HEK293 (cell line): ENCODE measurements around the gene BTRC.
A peak's percentile ranks its signal among the peaks of the same experiment; 100 is the strongest.

Source experiments
- CTCF ChIA-PET: fragments of 350-600 bp; formaldehyde crosslinking; extraction: SDS; loops from one replicate; lab custom pipeline; 2021; ENCODE audit warnings: antibody characterized with exemption; lab: Yijun Ruan, JAX
- POLR2A ChIA-PET: fragments of 300-600 bp; formaldehyde crosslinking; extraction: SDS; loops from one replicate; lab custom pipeline; 2020; ENCODE audit warnings: antibody characterized with exemption, inconsistent platforms; lab: Yijun Ruan, JAX
- H3K27ac ChIP-seq: fragments of 200-500 bp; sonication (Bioruptor generic); 2 replicates; pipeline ENCODE4 v1.5.1; 2014; ENCODE audit warnings: low read depth, low read length, control low read depth, inconsistent platforms; ENCODE audit errors: extremely low read depth
- H3K36me3 ChIP-seq, 2 experiments: fragments of 200-500 bp in 1 of 2; sonication (Bioruptor generic) in 1 of 2; 1 replicate in 1 of 2; 2 replicates in 1 of 2; pipeline ENCODE4 v1.5.1; 2014 to 2017; ENCODE audit warnings: inconsistent platforms in 2 of 2, low read length in 2 of 2; ENCODE audit not compliant: control insufficient read depth in 2 of 2, insufficient read depth in 1 of 2
- H3K4me1 ChIP-seq: fragments of 200-500 bp; sonication (Bioruptor generic); 2 replicates; pipeline ENCODE4 v1.5.1; 2014; ENCODE audit warnings: mild to moderate bottlenecking, low read length, inconsistent platforms; ENCODE audit not compliant: control insufficient read depth, insufficient read depth
- H3K4me3 ChIP-seq: 2 replicates; pipeline ENCODE4 v1.5.1; 2011; ENCODE audit warnings: low read depth, mild to moderate bottlenecking, control low read depth, low read length, moderate library complexity
- H3K9me3 ChIP-seq: fragments of 200-500 bp; sonication (Bioruptor generic); 2 replicates; pipeline ENCODE4 v1.5.1; 2014; ENCODE audit warnings: low read depth, low read length, inconsistent platforms; ENCODE audit not compliant: control insufficient read depth, insufficient read depth
- ATF2 ChIP-seq: fragments of 450-650 bp; formaldehyde crosslinking; IDR thresholded peaks from 2 replicates; pipeline ENCODE4 v1.5.1; 2016; ENCODE audit warnings: missing biosample characterization, missing genetic modification characterization, low read depth
- PRDM4 ChIP-seq: fragments of 450-650 bp; formaldehyde crosslinking; IDR thresholded peaks from 2 replicates; pipeline ENCODE4 v1.5.1; 2017; ENCODE audit warnings: missing biosample characterization, missing genetic modification characterization
- PRDM6 ChIP-seq: fragments of 450-650 bp; formaldehyde crosslinking; IDR thresholded peaks from 2 replicates; pipeline ENCODE4 v1.5.1; 2017; ENCODE audit warnings: missing biosample characterization, missing genetic modification characterization
- SCRT1 ChIP-seq: fragments of 450-650 bp; formaldehyde crosslinking; IDR thresholded peaks from 2 replicates; pipeline ENCODE4 v1.5.1; 2016; ENCODE audit warnings: missing biosample characterization, missing genetic modification characterization, borderline replicate concordance
- SCRT2 ChIP-seq: fragments of 450-650 bp; formaldehyde crosslinking; IDR thresholded peaks from 2 replicates; pipeline ENCODE4 v1.5.1; 2016; ENCODE audit warnings: missing biosample characterization, missing genetic modification characterization
- TRIM28 ChIP-seq: IDR thresholded peaks from 2 replicates; pipeline ENCODE4 v1.6.1; 2011; ENCODE audit warnings: low read length, control low read depth, borderline replicate concordance
- ZNF121 ChIP-seq: fragments of 450-650 bp; formaldehyde crosslinking; IDR thresholded peaks from 2 replicates; pipeline ENCODE4 v1.5.1; 2016; ENCODE audit warnings: missing biosample characterization, missing genetic modification characterization
- ZNF140 ChIP-seq: fragments of 450-650 bp; formaldehyde crosslinking; IDR thresholded peaks from 2 replicates; pipeline ENCODE4 v1.5.1; 2016; ENCODE audit warnings: missing biosample characterization, missing genetic modification characterization
- ZNF184 ChIP-seq: fragments of 450-650 bp; IDR thresholded peaks from 2 replicates; pipeline ENCODE4 v1.5.1; 2018; ENCODE audit warnings: missing biosample characterization, mild to moderate bottlenecking, missing genetic modification characterization
- ZNF280C ChIP-seq: fragments of 450-650 bp; formaldehyde crosslinking; IDR thresholded peaks from 2 replicates; pipeline ENCODE4 v1.5.1; 2016; ENCODE audit warnings: missing biosample characterization, missing genetic modification characterization
- ZNF350 ChIP-seq: fragments of 450-650 bp; formaldehyde crosslinking; IDR thresholded peaks from 2 replicates; pipeline ENCODE4 v1.5.0; 2017; ENCODE audit warnings: missing biosample characterization, mild to moderate bottlenecking, missing genetic modification characterization
- ZNF548 ChIP-seq: fragments of 450-650 bp; formaldehyde crosslinking; IDR thresholded peaks from 2 replicates; pipeline ENCODE4 v1.5.1; 2016; ENCODE audit warnings: missing biosample characterization, missing genetic modification characterization
- ZNF600 ChIP-seq: fragments of 450-650 bp; formaldehyde crosslinking; IDR thresholded peaks from 2 replicates; pipeline ENCODE4 v1.5.1; 2016; ENCODE audit warnings: missing biosample characterization, missing genetic modification characterization

Gene BTRC

GRCh38 chr10:101380353-101381017 is 26.5 kb downstream of the BTRC start:
- Histone ChIP-seq H3K4me1 (peaks cover 17% of the 10 kb centered on the region), H3K4me3 (no peak overlapping the region), H3K36me3 (no peaks in the 10 kb centered on the region), H3K27ac (no peak overlapping the region), H3K9me3 (no peaks in the 10 kb centered on the region)
- ChIA-PET CTCF (interaction anchor here (0.9 to 1.3 kb wide), 2 partner anchors 23 to 93 kb away, joined by 3 read pairs; no protein-coding TSS in a partner anchor), POLR2A (no interaction called here)
- TF ChIP-seq SCRT2 (tag by site-specific recombination) (peak; percentile 96), ZNF121 (tag by site-specific recombination) (no peak), SCRT1 (peak; percentile 90), PRDM4 (tag by site-specific recombination) (peak; percentile 53; the same call in 1 of the 2 replicates), ZNF140 (tag by site-specific recombination) (no peak), ZNF184 (tag by site-specific recombination) (no peak), ZNF600 (tag by site-specific recombination) (no peak)

- Histone ChIP-seq H3K36me3 (no peaks in the 10 kb centered on the region), H3K9me3 (no peaks in the 10 kb centered on the region), H3K4me3 (no peak overlapping the region)
- ChIA-PET POLR2A (interaction anchor here (0.7 kb wide), 1 partner anchor 97 kb away, joined by 3 read pairs; no protein-coding TSS in a partner anchor), CTCF (interaction anchor here (0.6 to 1.1 kb wide), 2 partner anchors 21 to 88 kb away, joined by 3 to 4 read pairs; no protein-coding TSS in a partner anchor)
- TF ChIP-seq ZNF350 (tag by site-specific recombination) (no peak), ZNF548 (tag by site-specific recombination) (no peak), ZNF280C (no peak), PRDM6 (tag by site-specific recombination) (peak; percentile 97), ATF2 (tag by site-specific recombination) (0 out of 2 replicates have a peak, but pooled peaks have one; percentile 6), TRIM28 (peak; percentile 57; the same call in 1 of the 2 replicates)
- TF ChIP-seq, all 188 proteins: peak for 3
- Histone ChIP-seq H3K27ac (peak overlapping the region; percentile 40; the same call in 1 of the 2 replicates), H3K4me1 (peaks cover 28% of the 10 kb centered on the region)
Observed at GRCh38 chr10:101385866-101386658, 32.1 kb downstream of the BTRC start.
